ENCODE data around the gene TBX5. TPM values are rescaled to one million over a fixed set of nuclear protein-coding genes. Genes with fewer than 3 reads are reported as not detected.

Gene TBX5
- 10 to 100 TPM; 40.4 to 65.4 (median 57.1) TPM for polyA plus RNA-seq (ENCODE audit: insufficient read depth in 1 of 5, insufficient read length in 5 of 5, low replicate concordance in 1 of 5)
- long read RNA-seq, donor 1, transcript TBX5-203 (9 exons, 2,203 nt), result major isoform, 6 of 14 reads
- long read RNA-seq, donor 1, partial matches to known transcripts, result 6 of 14 reads
- long read RNA-seq, donor 1, other reads (novel, unspliced or antisense), result 0 of 14 reads
- long read RNA-seq, donor 2, transcript TBX5-203 (9 exons, 2,203 nt), result major isoform, 5 of 15 reads
- long read RNA-seq, donor 2, partial matches to known transcripts, result 7 of 15 reads
- long read RNA-seq, donor 2, other reads (novel, unspliced or antisense), result 0 of 15 reads
- long read RNA-seq, donor 3, partial matches to known transcripts, result 0 of 2 reads
- long read RNA-seq, donor 3, other reads (novel, unspliced or antisense), result 0 of 2 reads
- long read RNA-seq, donor 4, partial matches to known transcripts, result 0 of 8 reads
- long read RNA-seq, donor 4, other reads (novel, unspliced or antisense), result 0 of 8 reads
- long read RNA-seq, donor 5, partial matches to known transcripts, result 0 of 5 reads
- long read RNA-seq, donor 5, other reads (novel, unspliced or antisense), result 0 of 5 reads
- long read RNA-seq, donor 6, transcript TBX5-203 (9 exons, 2,203 nt), result minor isoform, 5 of 38 reads
- long read RNA-seq, donor 6, transcript TBX5-201 (9 exons, 3,825 nt), result major isoform, 7 of 38 reads
- long read RNA-seq, donor 6, partial matches to known transcripts, result 25 of 38 reads
- long read RNA-seq, donor 6, other reads (novel, unspliced or antisense), result 0 of 38 reads
- long read RNA-seq, donor 7, partial matches to known transcripts, result 41 of 49 reads
- long read RNA-seq, donor 7, other reads (novel, unspliced or antisense), result 0 of 49 reads
- long read RNA-seq, donor 8, partial matches to known transcripts, result 5 of 10 reads
- long read RNA-seq, donor 8, other reads (novel, unspliced or antisense), result 0 of 10 reads

GRCh38 chr12:114405519-114406271 is at the start of gene TBX5:
TBX5 (minus strand) TSS chr12:114406144; CDS start chr12:114403898, 2,246 bp downstream.
- DNase-seq, result peak; percentile 83 to 85

GRCh38 chr12:114451657-114452056 is 45.7 kb upstream of the TBX5 start:
- DNase-seq, result no peak

GRCh38 chr12:114450515-114451300 is 44.8 kb upstream of the TBX5 start:
- DNase-seq, result no peak

- DNase-seq, result no peak
These were observed 44.1 kb upstream of the TBX5 start for GRCh38 chr12:114450019-114450418.

GRCh38 chr12:114448618-114448933 is 42.6 kb upstream of the TBX5 start:
- DNase-seq, result no peak

GRCh38 chr12:114447799-114448617 is 42.1 kb upstream of the TBX5 start:
- DNase-seq, result no peak

- no peak for DNase-seq
These were observed 41.4 kb upstream of the TBX5 start for GRCh38 chr12:114447274-114447716.

GRCh38 chr12:114445401-114446323 is 39.7 kb upstream of the TBX5 start:
- DNase-seq, result no peak

- DNase-seq, result no peak
These were observed 38.7 kb upstream of the TBX5 start for GRCh38 chr12:114444422-114445279.

- DNase-seq, result peak; percentile 76 to 79
These were observed 37.9 kb upstream of the TBX5 start for GRCh38 chr12:114443607-114444421.

- DNase-seq, result no peak
These were observed 36.6 kb upstream of the TBX5 start for GRCh38 chr12:114442578-114442977.

GRCh38 chr12:114441545-114441944 is 35.6 kb upstream of the TBX5 start:
- no peak for DNase-seq

GRCh38 chr12:114441039-114441383 is 35.1 kb upstream of the TBX5 start:
- DNase-seq, result no peak

- no peak for DNase-seq
These were observed 34.5 kb upstream of the TBX5 start for GRCh38 chr12:114440270-114441038.

- DNase-seq, result no peak
These were observed 33.9 kb upstream of the TBX5 start for GRCh38 chr12:114439817-114440216.

GRCh38 chr12:114439261-114439683 is 33.3 kb upstream of the TBX5 start:
- no peak for DNase-seq
